IMR-90 (cell line): Measurements from ENCODE around the gene SEMA5A. TPM values are rescaled to one million over a fixed set of nuclear protein-coding genes. Genes with fewer than 3 reads are reported as not detected.
A peak's percentile ranks its signal among the peaks of the same experiment; 100 is the strongest.

ENCODE experiments used
- ATAC-seq: fragments of 200-7000 bp; cut with Tn5 transposase; 2 replicates; pipeline ENCODE4 v1.9.1; 2020; ENCODE audit warnings: low read depth, mild to moderate bottlenecking, moderate library complexity
- BruUV-seq: library from RNA; stranded (reverse); fragments of 400-500 nt; replicated peaks from 2 replicates; lab custom pipeline; 2021; lab: Mats Ljungman, UMichigan
- CTCF ChIA-PET: fragments of 300-600 bp; formaldehyde crosslinking; extraction: SDS; loops from one replicate; lab custom pipeline; 2021; ENCODE audit warnings: antibody characterized with exemption; lab: Yijun Ruan, JAX
- POLR2A ChIA-PET: fragments of 300-600 bp; sonication (Branson Sonifier 250); formaldehyde crosslinking; loops from one replicate; lab custom pipeline; 2022; ENCODE audit warnings: antibody characterized with exemption; ENCODE audit not compliant: unreplicated experiment; lab: Charles Lee
- DNase-seq: peaks from one replicate; pipeline ENCODE4 v3.0.0; 2013
- H2AFZ ChIP-seq: replicated peaks from 2 replicates; pipeline ENCODE3; 2013; ENCODE audit warnings: low read length, mild to moderate bottlenecking; ENCODE audit not compliant: poor library complexity
- H2AK5ac ChIP-seq: 2 replicates; pipeline ENCODE4 v1.6.1; 2013; ENCODE audit warnings: low read depth, low read length, inconsistent platforms
- H2AK9ac ChIP-seq: replicated peaks from 2 replicates; pipeline ENCODE3; 2013; ENCODE audit warnings: mild to moderate bottlenecking, low read depth, low read length, moderate library complexity; ENCODE audit not compliant: poor library complexity
- H2BK120ac ChIP-seq: 2 replicates; pipeline ENCODE4 v1.6.1; 2013; ENCODE audit warnings: low read depth, low read length, inconsistent platforms
- H2BK15ac ChIP-seq: 3 replicates; pipeline ENCODE4 v1.6.1; 2013; ENCODE audit warnings: low read depth, low read length, inconsistent platforms
- H2BK20ac ChIP-seq: 2 replicates; pipeline ENCODE4 v1.6.1; 2013; ENCODE audit warnings: low read depth, mild to moderate bottlenecking, inconsistent platforms, low read length, moderate library complexity
- H2BK5ac ChIP-seq: 2 replicates; pipeline ENCODE4 v1.6.1; 2013; ENCODE audit warnings: mild to moderate bottlenecking, low read depth, low read length, inconsistent platforms; ENCODE audit not compliant: poor library complexity, severe bottlenecking
- H3K14ac ChIP-seq: replicated peaks from 2 replicates; pipeline ENCODE4 v1.6.1; 2013; ENCODE audit warnings: low read depth, low read length, inconsistent platforms
- H3K18ac ChIP-seq: 2 replicates; pipeline ENCODE4 v1.6.1; 2013; ENCODE audit warnings: low read depth, low read length, control low read depth
- H3K23ac ChIP-seq: 2 replicates; pipeline ENCODE4 v1.6.1; 2013; ENCODE audit warnings: low read depth, low read length, inconsistent platforms
- H3K27ac ChIP-seq: 2 replicates; pipeline ENCODE4 v1.5.1; 2013; ENCODE audit warnings: mild to moderate bottlenecking, control low read depth, low read length; ENCODE audit not compliant: insufficient read depth
- H3K27me3 ChIP-seq: 2 replicates; pipeline ENCODE4 v1.6.1; 2013; ENCODE audit warnings: low read length; ENCODE audit not compliant: control insufficient read depth, insufficient read depth
- H3K36me3 ChIP-seq: 2 replicates; pipeline ENCODE4 v1.6.1; 2013; ENCODE audit warnings: low read length, mixed read lengths; ENCODE audit not compliant: control insufficient read depth, insufficient read depth
- H3K4ac ChIP-seq: 2 replicates; pipeline ENCODE4 v1.6.1; 2013; ENCODE audit warnings: low read depth, low read length, inconsistent platforms
- H3K4me1 ChIP-seq: 2 replicates; pipeline ENCODE4 v1.6.1; 2013; ENCODE audit warnings: low read length, mixed read lengths; ENCODE audit not compliant: control insufficient read depth, insufficient read depth
- H3K4me2 ChIP-seq: 2 replicates; pipeline ENCODE4 v1.6.1; 2013; ENCODE audit warnings: low read depth, mild to moderate bottlenecking, control low read depth, low read length, moderate library complexity
- H3K4me3 ChIP-seq: 2 replicates; pipeline ENCODE4 v1.5.1; 2013; ENCODE audit warnings: low read depth, mild to moderate bottlenecking, control low read depth, low read length, moderate library complexity; ENCODE audit not compliant: insufficient read depth
- H3K56ac ChIP-seq: 2 replicates; pipeline ENCODE4 v1.6.1; 2013; ENCODE audit warnings: low read length, inconsistent platforms; ENCODE audit not compliant: insufficient read depth; ENCODE audit errors: extremely low read depth
- H3K79me1 ChIP-seq, 2 experiments: 2 replicates each; pipeline ENCODE4 v1.6.1; 2013; ENCODE audit warnings: low read length in 2 of 2, inconsistent platforms in 1 of 2, low read depth in 1 of 2
- H3K9ac ChIP-seq: 2 replicates; pipeline ENCODE4 v1.6.1; 2013; ENCODE audit warnings: low read depth, low read length, control low read depth
- H3K9me1 ChIP-seq: 2 replicates; pipeline ENCODE4 v1.6.1; 2013; ENCODE audit warnings: low read length, inconsistent platforms; ENCODE audit not compliant: insufficient read depth
- H3K9me3 ChIP-seq: 2 replicates; pipeline ENCODE4 v1.6.1; 2013; ENCODE audit warnings: low read length; ENCODE audit not compliant: control insufficient read depth, insufficient read depth
- H4K20me1 ChIP-seq: 2 replicates; pipeline ENCODE4 v1.6.1; 2013; ENCODE audit warnings: low read length, inconsistent platforms; ENCODE audit not compliant: insufficient read depth
- H4K5ac ChIP-seq: 2 replicates; pipeline ENCODE4 v1.6.1; 2013; ENCODE audit warnings: mild to moderate bottlenecking, low read depth, low read length, control low read depth
- H4K8ac ChIP-seq, 2 experiments: 2 replicates each; pipeline ENCODE4 v1.6.1; 2013; ENCODE audit warnings: low read depth in 2 of 2, low read length in 2 of 2, control low read depth in 1 of 2, inconsistent platforms in 1 of 2
- H4K91ac ChIP-seq: 2 replicates; pipeline ENCODE4 v1.6.1; 2013; ENCODE audit warnings: low read depth, low read length, inconsistent platforms; ENCODE audit not compliant: insufficient read depth
- BHLHE40 ChIP-seq: fragments of 150-350 bp; IDR thresholded peaks from 2 replicates; pipeline ENCODE4 v1.6.1; 2016; ENCODE audit warnings: mild to moderate bottlenecking, low read depth, low read length
- CEBPB ChIP-seq: IDR thresholded peaks from 2 replicates; pipeline ENCODE4 v1.6.1; 2012; ENCODE audit warnings: low read depth, low read length, improper control_type of control experiment
- CHD1 ChIP-seq: IDR thresholded peaks from 2 replicates; pipeline ENCODE4 v1.6.1; 2012; ENCODE audit warnings: low read depth, low read length, improper control_type of control experiment
- FOS ChIP-seq: fragments of 150-350 bp; IDR thresholded peaks from 2 replicates; pipeline ENCODE4 v1.6.1; 2016; ENCODE audit warnings: low read depth, low read length
- MAFK ChIP-seq: IDR thresholded peaks from 2 replicates; pipeline ENCODE4 v1.6.1; 2012; ENCODE audit warnings: low read depth, low read length, improper control_type of control experiment
- MAZ ChIP-seq: IDR thresholded peaks from 2 replicates; pipeline ENCODE4 v1.6.1; 2012; ENCODE audit warnings: low read depth, mild to moderate bottlenecking, low read length, improper control_type of control experiment, moderate library complexity, borderline replicate concordance
- MXI1 ChIP-seq: IDR thresholded peaks from 2 replicates; pipeline ENCODE4 v1.6.1; 2012; ENCODE audit warnings: low read depth, mild to moderate bottlenecking, low read length, moderate library complexity, borderline replicate concordance
- NFE2L2 ChIP-seq: fragments of 150-350 bp; IDR thresholded peaks from 2 replicates; pipeline ENCODE4 v1.6.1; 2016; ENCODE audit warnings: low read depth, mild to moderate bottlenecking, low read length
- POLR2A ChIP-seq: IDR thresholded peaks from 2 replicates; pipeline ENCODE4 v1.6.1; 2012; ENCODE audit warnings: mild to moderate bottlenecking, low read depth, low read length
- RAD21 ChIP-seq: IDR thresholded peaks from 2 replicates; pipeline ENCODE4 v1.6.1; 2012; ENCODE audit warnings: low read length, improper control_type of control experiment
- RCOR1 ChIP-seq: IDR thresholded peaks from 2 replicates; pipeline ENCODE4 v1.6.1; 2012; ENCODE audit warnings: mild to moderate bottlenecking, low read length, improper control_type of control experiment; ENCODE audit not compliant: insufficient replicate concordance
- RFX5 ChIP-seq: IDR thresholded peaks from 2 replicates; pipeline ENCODE4 v1.8.0; 2012; ENCODE audit warnings: low read depth, mild to moderate bottlenecking, low read length, moderate library complexity
- SMC3 ChIP-seq: fragments of 150-350 bp; IDR thresholded peaks from 2 replicates; pipeline ENCODE4 v1.6.1; 2016; ENCODE audit warnings: low read depth, mild to moderate bottlenecking, antibody characterized with exemption, low read length, moderate library complexity
- WGBS, 2 experiments: methylation state at CpG; one replicate each; pipeline versions ENCODE4 v1.1.5 to v1.1.7; 2013; ENCODE audit warnings: missing lambda C conversion rate in 2 of 2; ENCODE audit not compliant: insufficient read length in 1 of 2; ENCODE audit errors: extremely low coverage in 2 of 2; 5-methylcytosine and 5-hydroxymethylcytosine counted together
- dilution Hi-C: fragments of 300-500 bp; cut with HindIII; formaldehyde crosslinking; loops from one replicate; pipeline ENCODE4 v1.14.3; 2018; ENCODE audit warnings: low sequenced_read_pairs; ENCODE audit not compliant: unreplicated experiment
- in situ Hi-C: fragments of 300-500 bp; cut with MboI; formaldehyde crosslinking; loops from 3 replicates; pipeline ENCODE4 v1.14.3; 2019; ENCODE audit warnings: low sequenced_read_pairs, inconsistent platforms, mixed read lengths
- intact Hi-C: fragments of 100-400 bp; cut with micrococcal nuclease; formaldehyde crosslinking; loops from 2 replicates; pipeline ENCODE4 v1.10.0; 2022
- polyA plus RNA-seq, 3 experiments: library from polyadenylated mRNA; depleted of rRNA; stranded (reverse); fragments of >200 nt; gene quantifications; 2 replicates each; pipeline ENCODE4 v1.2.3, GENCODE V29; 2012; ENCODE audit warnings: low replicate concordance in 1 of 3
- total RNA-seq: library from RNA; depleted of rRNA; stranded (reverse); fragments of >200 nt; gene quantifications from 2 replicates; pipeline ENCODE4 v1.2.3, GENCODE V29; 2012
- TF ChIP-seq, protein P1 (sequence below): fragments of 150-350 bp; IDR thresholded peaks from 2 replicates; pipeline ENCODE4 v1.6.1; 2017; ENCODE audit warnings: mild to moderate bottlenecking, antibody characterized with exemption, low read length, low read depth
- TF ChIP-seq, protein P2 (sequence below): fragments of 150-350 bp; IDR thresholded peaks from 2 replicates; pipeline ENCODE4 v1.6.1; 2016; ENCODE audit warnings: low read depth, mild to moderate bottlenecking, low read length, moderate library complexity, borderline replicate concordance

SEMA5A gene
- total and polyA plus RNA-seq, 2 of the 4 experiments (the other 2 are of a cell fraction), result 8.2 to 9.9 TPM

DNA sequence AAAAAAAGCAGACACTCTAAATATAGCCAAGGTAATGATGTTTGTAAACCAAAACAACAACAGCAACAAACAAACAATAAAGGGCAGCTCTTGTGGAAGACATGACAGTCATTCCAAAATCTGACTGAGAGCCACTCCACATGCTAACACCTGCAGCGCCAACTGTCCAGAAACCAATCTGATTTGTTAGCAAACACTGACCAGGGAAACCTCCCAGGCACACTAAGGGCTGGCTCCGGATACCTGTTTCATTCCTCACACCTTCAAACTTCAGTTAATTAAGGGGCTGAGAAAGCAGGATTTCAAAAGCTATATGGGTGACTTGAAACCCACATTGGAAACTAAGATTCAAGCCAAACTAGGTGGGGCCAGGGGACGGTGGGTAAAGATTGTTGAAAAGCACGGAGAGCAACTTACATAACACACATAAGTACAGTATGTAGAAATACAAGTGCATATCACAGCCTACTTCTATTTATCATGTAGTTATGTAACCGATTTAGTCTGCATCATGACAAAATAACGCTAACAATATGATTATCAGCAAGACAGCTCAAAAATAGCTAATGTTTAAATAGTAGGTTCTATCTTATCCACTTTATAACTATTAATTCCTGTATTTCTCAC lies 203.6 kb downstream of the SEMA5A start (continued):
- no peak for TF ChIP-seq MAZ

GRCh38 chr5:9340085-9340484 lies 205.8 kb downstream of the SEMA5A start:
- peaks cover 16 to 69% of the 10 kb centered on the region in 2 experiments; a peak in 3 of 4 replicates for H3K79me1 ChIP-seq
- in situ Hi-C loops, result no loop called here
- no peak overlapping the region for H3K9ac ChIP-seq
- H3K27me3 ChIP-seq, result no peaks in the 10 kb centered on the region
- H2BK15ac ChIP-seq, result no peak overlapping the region
- H3K4ac ChIP-seq, result peak overlapping the region; percentile 14; the same call in 1 of the 2 replicates
- no peaks in the 10 kb centered on the region for H4K20me1 ChIP-seq
- no peak overlapping the region for H2AFZ ChIP-seq
- H3K36me3 ChIP-seq, result peaks cover 1% of the 10 kb centered on the region; the same call in 1 of the 2 replicates
- no peak for ATAC-seq
- intact Hi-C loops, result no loop called here
- peaks cover 9% of the 10 kb centered on the region for H3K9me1 ChIP-seq
- H2BK20ac ChIP-seq, result no peak overlapping the region
- POLR2A ChIA-PET, result no interaction called here
- no peak overlapping the region for H3K27ac ChIP-seq
- no peak overlapping the region for H2BK5ac ChIP-seq
- TF ChIP-seq SMC3, result no peak
- TF ChIP-seq, protein P1, sequence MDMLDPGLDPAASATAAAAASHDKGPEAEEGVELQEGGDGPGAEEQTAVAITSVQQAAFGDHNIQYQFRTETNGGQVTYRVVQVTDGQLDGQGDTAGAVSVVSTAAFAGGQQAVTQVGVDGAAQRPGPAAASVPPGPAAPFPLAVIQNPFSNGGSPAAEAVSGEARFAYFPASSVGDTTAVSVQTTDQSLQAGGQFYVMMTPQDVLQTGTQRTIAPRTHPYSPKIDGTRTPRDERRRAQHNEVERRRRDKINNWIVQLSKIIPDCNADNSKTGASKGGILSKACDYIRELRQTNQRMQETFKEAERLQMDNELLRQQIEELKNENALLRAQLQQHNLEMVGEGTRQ, result no peak
- TF ChIP-seq MXI1, result no peak
- TF ChIP-seq RFX5, result no peak
- no peak for TF ChIP-seq CHD1
- TF ChIP-seq FOS, result no peak
- TF ChIP-seq CEBPB, result no peak
- TF ChIP-seq RAD21, result no peak
- no peak for TF ChIP-seq NFE2L2
- TF ChIP-seq, protein P2, sequence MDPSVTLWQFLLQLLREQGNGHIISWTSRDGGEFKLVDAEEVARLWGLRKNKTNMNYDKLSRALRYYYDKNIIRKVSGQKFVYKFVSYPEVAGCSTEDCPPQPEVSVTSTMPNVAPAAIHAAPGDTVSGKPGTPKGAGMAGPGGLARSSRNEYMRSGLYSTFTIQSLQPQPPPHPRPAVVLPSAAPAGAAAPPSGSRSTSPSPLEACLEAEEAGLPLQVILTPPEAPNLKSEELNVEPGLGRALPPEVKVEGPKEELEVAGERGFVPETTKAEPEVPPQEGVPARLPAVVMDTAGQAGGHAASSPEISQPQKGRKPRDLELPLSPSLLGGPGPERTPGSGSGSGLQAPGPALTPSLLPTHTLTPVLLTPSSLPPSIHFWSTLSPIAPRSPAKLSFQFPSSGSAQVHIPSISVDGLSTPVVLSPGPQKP, result no peak
- no peak for TF ChIP-seq BHLHE40
- TF ChIP-seq MAZ, result no peak
- TF ChIP-seq MAFK, result no peak
- no peak for TF ChIP-seq RCOR1
- TF ChIP-seq POLR2A, result no peak
- no peak overlapping the region for H3K4me3 ChIP-seq
- H3K9me3 ChIP-seq, result no peaks in the 10 kb centered on the region
- BruUV-seq, result no TSS peak
- H3K4me2 ChIP-seq, result no peak overlapping the region
- no peak overlapping the region for H3K56ac ChIP-seq
- H3K4me1 ChIP-seq, result peaks cover 15% of the 10 kb centered on the region
- no peak overlapping the region for H2AK5ac ChIP-seq
- no peak overlapping the region for H4K5ac ChIP-seq
- DNase-seq, result no peak
- no CpG with 5 or more reads among the region's 2 CpGs for WGBS, 2 experiments
- dilution Hi-C loops, result no loop called here
- no peak overlapping the region for H3K14ac ChIP-seq
- H3K23ac ChIP-seq, result no peak overlapping the region
- H4K91ac ChIP-seq, result no peak overlapping the region
- no peak overlapping the region for H2AK9ac ChIP-seq
- CTCF ChIA-PET, result no interaction called here
- no peak overlapping the region for H4K8ac ChIP-seq
- no peak overlapping the region for H3K18ac ChIP-seq
- H2BK120ac ChIP-seq, result no peak overlapping the region
